IPS-15b (cell line): Measurements from ENCODE around the gene YLPM1.

Experiments
- H3K27me3 ChIP-seq: one replicate; pipeline ENCODE4 v1.6.1; 2013; ENCODE audit warnings: low read length; ENCODE audit not compliant: control insufficient read depth, insufficient read depth
- H3K36me3 ChIP-seq: one replicate; pipeline ENCODE4 v1.6.1; 2013; ENCODE audit warnings: low read length; ENCODE audit not compliant: control insufficient read depth, insufficient read depth
- H3K4me1 ChIP-seq: one replicate; pipeline ENCODE4 v1.6.1; 2013; ENCODE audit warnings: mild to moderate bottlenecking, low read length; ENCODE audit not compliant: control insufficient read depth, insufficient read depth
- H3K4me3 ChIP-seq: one replicate; pipeline ENCODE4 v1.5.1; 2013; ENCODE audit warnings: low read depth, low read length
- H3K9ac ChIP-seq: one replicate; pipeline ENCODE4 v1.6.1; 2013; ENCODE audit warnings: low read depth, mild to moderate bottlenecking, low read length
- H3K9me3 ChIP-seq: one replicate; pipeline ENCODE4 v1.6.1; 2013; ENCODE audit warnings: mild to moderate bottlenecking, low read length; ENCODE audit not compliant: control insufficient read depth, insufficient read depth

The YLPM1 gene

DNA sequence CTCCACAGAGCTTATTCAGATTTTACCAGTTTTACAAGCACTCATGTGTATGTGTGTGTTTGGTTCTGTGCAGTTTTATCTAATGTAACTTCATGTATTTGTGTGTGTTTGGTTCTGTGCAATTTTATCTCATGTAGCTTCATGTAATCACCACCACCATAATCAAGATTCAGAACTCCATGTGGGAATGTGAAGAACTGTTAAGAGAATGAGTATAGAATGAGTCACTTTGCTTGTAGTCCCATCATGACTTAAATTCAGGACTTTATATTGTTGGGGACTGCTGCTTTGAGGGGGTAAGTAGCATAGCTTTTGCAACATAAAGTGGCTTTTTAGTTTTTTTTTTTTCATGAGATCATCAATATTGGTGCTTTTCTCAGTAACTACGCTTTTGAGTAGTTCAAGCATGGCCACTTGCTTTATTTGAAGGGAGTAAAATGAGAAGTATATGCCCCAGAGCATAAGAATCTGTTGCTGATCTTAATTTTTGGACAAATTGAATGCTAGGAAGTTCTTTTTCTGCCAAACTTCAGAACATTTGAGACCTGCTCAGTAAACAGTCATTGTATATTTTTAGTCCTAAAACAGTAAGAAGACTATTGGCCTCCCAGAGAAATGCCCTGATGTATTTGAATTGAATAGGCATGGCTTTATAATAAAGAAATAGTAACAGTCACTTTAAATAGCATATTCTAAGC lies 84.0 kb downstream of the YLPM1 start:
- Histone ChIP-seq H3K4me1 (no peaks in the 10 kb centered on the region), H3K4me3 (no peak overlapping the region), H3K36me3 (no peaks in the 10 kb centered on the region), H3K9me3 (no peaks in the 10 kb centered on the region), H3K9ac (no peak overlapping the region), H3K27me3 (no peaks in the 10 kb centered on the region)

DNA sequence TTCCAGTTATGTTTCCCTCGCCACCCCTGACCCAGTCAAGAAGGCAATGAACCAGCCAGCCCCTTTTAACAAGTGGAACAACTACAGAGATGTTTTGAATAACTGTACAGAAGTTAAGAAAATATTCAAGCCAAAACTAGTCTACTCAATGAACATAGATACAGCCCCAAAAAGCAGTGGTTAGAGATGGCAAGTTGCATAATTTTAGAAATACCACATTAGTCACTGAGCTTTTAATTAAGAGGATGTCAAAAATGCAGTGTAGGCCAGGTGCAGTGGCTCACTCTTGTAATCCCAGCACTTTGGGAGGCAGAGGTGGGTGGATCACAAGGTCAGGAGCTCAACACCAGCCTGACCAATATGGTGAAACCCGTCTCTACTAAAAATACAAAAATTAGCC lies 85.7 kb downstream of the YLPM1 start:
- H3K27me3 ChIP-seq = no peaks in the 10 kb centered on the region
- H3K4me3 ChIP-seq = no peak overlapping the region
- H3K9me3 ChIP-seq = no peaks in the 10 kb centered on the region
- H3K4me1 ChIP-seq = no peaks in the 10 kb centered on the region
- no peaks in the 10 kb centered on the region for H3K36me3 ChIP-seq
- H3K9ac ChIP-seq = no peak overlapping the region

- Histone ChIP-seq H3K4me3 (no peak overlapping the region), H3K9ac (no peak overlapping the region), H3K27me3 (no peaks in the 10 kb centered on the region), H3K4me1 (no peaks in the 10 kb centered on the region), H3K36me3 (no peaks in the 10 kb centered on the region), H3K9me3 (no peaks in the 10 kb centered on the region)
These were observed 89.9 kb downstream of the YLPM1 start for GRCh38 chr14:74852922-74853530.

DNA sequence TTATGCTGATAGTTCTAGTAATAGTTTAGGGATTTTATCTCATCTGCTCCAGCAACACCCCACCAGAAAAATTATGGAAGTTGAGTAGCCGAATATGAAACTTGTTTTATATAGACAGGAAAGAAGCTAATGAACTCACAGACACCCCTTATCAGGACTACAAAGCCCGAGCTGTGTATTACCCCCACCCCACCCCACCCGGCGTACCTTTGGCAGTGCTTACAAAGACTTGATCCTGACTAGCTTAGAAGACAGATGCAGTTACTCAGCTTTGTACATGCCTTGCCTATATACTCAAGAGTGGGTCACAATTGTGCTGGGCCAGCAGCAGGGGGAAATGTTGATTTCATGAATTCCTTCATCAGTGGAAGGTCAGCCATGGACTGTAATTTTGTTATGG lies 90.5 kb downstream of the YLPM1 start:
- Histone ChIP-seq H3K9ac (no peak overlapping the region), H3K4me1 (no peaks in the 10 kb centered on the region), H3K27me3 (no peaks in the 10 kb centered on the region), H3K4me3 (no peak overlapping the region), H3K36me3 (no peaks in the 10 kb centered on the region), H3K9me3 (no peaks in the 10 kb centered on the region)

DNA sequence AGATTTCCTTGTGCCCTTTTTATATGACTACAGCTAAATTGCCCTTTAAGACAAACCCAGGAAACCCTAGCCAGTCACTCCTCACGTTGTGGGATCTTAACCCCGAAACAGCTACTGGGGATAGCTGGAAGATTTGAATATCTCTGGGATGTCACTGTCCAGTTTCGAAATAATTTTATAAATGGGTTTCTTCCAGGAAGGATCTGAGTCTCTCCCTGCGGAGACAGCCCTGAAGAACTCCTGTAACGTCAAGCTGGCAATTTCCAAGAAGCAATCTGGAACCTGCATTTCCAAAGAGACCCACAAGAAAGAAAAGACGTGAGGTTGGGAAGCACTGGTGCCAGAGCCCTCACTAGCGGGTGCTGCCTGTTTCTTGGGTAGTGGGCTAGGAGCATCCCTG lies 91.9 kb downstream of the YLPM1 start:
- Histone ChIP-seq H3K4me3 (no peak overlapping the region), H3K4me1 (no peaks in the 10 kb centered on the region), H3K27me3 (no peaks in the 10 kb centered on the region), H3K36me3 (no peaks in the 10 kb centered on the region), H3K9me3 (no peaks in the 10 kb centered on the region), H3K9ac (no peak overlapping the region)

GRCh38 chr14:74855945-74856344 lies 92.8 kb downstream of the YLPM1 start:
- no peaks in the 10 kb centered on the region for H3K27me3 ChIP-seq
- H3K9ac ChIP-seq = no peak overlapping the region
- no peaks in the 10 kb centered on the region for H3K4me1 ChIP-seq
- no peaks in the 10 kb centered on the region for H3K9me3 ChIP-seq
- H3K4me3 ChIP-seq = no peak overlapping the region
- no peaks in the 10 kb centered on the region for H3K36me3 ChIP-seq

DNA sequence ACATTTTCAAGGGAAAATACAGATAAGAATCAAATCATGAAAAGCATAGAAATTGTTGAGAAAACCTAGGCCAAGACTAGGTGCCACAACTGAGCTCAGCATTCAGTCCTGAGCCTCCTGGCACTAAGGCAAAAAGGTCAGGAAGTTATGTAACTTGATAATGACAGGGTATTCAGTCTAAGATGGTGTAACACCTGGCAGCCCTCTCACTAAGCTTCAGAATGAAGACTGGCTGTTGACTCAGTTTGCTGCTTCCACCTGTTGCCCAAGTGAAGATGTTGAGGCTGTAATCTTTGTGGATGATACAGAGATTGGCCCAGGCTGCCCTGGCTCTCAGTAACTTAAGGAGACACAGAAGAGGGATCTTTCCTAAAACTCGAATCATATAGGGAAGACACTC lies 93.2 kb downstream of the YLPM1 start:
- Histone ChIP-seq H3K9ac (no peak overlapping the region), H3K4me1 (peaks cover 4% of the 10 kb centered on the region), H3K27me3 (no peaks in the 10 kb centered on the region), H3K9me3 (no peaks in the 10 kb centered on the region), H3K36me3 (no peaks in the 10 kb centered on the region), H3K4me3 (no peak overlapping the region)

GRCh38 chr14:74858022-74858421 lies 94.9 kb downstream of the YLPM1 start:
- Histone ChIP-seq H3K27me3 (no peaks in the 10 kb centered on the region), H3K9me3 (no peaks in the 10 kb centered on the region), H3K4me1 (peaks cover 4% of the 10 kb centered on the region), H3K4me3 (no peak overlapping the region), H3K36me3 (no peaks in the 10 kb centered on the region), H3K9ac (no peak overlapping the region)

- H3K27me3 ChIP-seq = no peaks in the 10 kb centered on the region
- no peak overlapping the region for H3K9ac ChIP-seq
- H3K36me3 ChIP-seq = no peaks in the 10 kb centered on the region
- peaks cover 4% of the 10 kb centered on the region for H3K4me1 ChIP-seq
- H3K9me3 ChIP-seq = no peaks in the 10 kb centered on the region
- no peak overlapping the region for H3K4me3 ChIP-seq
These were observed 96.8 kb downstream of the YLPM1 start for GRCh38 chr14:74859757-74860552.

- no peaks in the 10 kb centered on the region for H3K27me3 ChIP-seq
- H3K9me3 ChIP-seq = no peaks in the 10 kb centered on the region
- H3K9ac ChIP-seq = no peak overlapping the region
- peaks cover 4% of the 10 kb centered on the region for H3K4me1 ChIP-seq
- no peak overlapping the region for H3K4me3 ChIP-seq
- no peaks in the 10 kb centered on the region for H3K36me3 ChIP-seq
These were observed 98.0 kb downstream of the YLPM1 start for GRCh38 chr14:74860899-74861733.

GRCh38 chr14:74861734-74862090 lies 98.6 kb downstream of the YLPM1 start:
- no peaks in the 10 kb centered on the region for H3K9me3 ChIP-seq
- no peaks in the 10 kb centered on the region for H3K36me3 ChIP-seq
- no peaks in the 10 kb centered on the region for H3K27me3 ChIP-seq
- no peak overlapping the region for H3K4me3 ChIP-seq
- H3K9ac ChIP-seq = no peak overlapping the region
- peaks cover 4% of the 10 kb centered on the region for H3K4me1 ChIP-seq
